K562 (cell line): ENCODE measurements around the gene POLR2L. TPM values are rescaled to one million over a fixed set of nuclear protein-coding genes. Genes with fewer than 3 reads are reported as not detected.

Experiments used
- ATAC-seq: fragments of 200-7000 bp; cut with Tn5 transposase; 3 replicates; pipeline ENCODE4 v1.9.1; 2020; ENCODE audit warnings: moderate library complexity
- BruUV-seq: library from RNA; stranded (reverse); fragments of 400-500 nt; replicated peaks from 2 replicates; lab custom pipeline; 2021; lab: Mats Ljungman, UMichigan
- CTCF ChIA-PET: fragments of 300-600 bp; formaldehyde crosslinking; extraction: SDS; loops from one replicate; lab custom pipeline; 2021; ENCODE audit warnings: low intra/inter-chr PET ratio; lab: Yijun Ruan, JAX
- POLR2A ChIA-PET: fragments of 300-600, 350-650 bp; sonication (Branson Sonifier 250); formaldehyde crosslinking; extraction: SDS; loops from one replicate; lab custom pipeline; 2021; ENCODE audit warnings: antibody characterized with exemption, inconsistent platforms; lab: Yijun Ruan, JAX
- DNase-seq, 4 experiments: peaks; one replicate each; pipeline versions ENCODE4 v3.0.0 to v3.0.0-alpha.2; 2011 to 2018; ENCODE audit warnings: low spot score in 3 of 4, mixed read lengths in 3 of 4; ENCODE audit errors: extremely low read depth in 1 of 4
- FAIRE-seq: peaks from 2 replicates; lab custom pipeline; 2011; peaks lifted over from hg19 to GRCh38; lab: Jason Lieb, UNC
- H2AFZ ChIP-seq: 2 replicates; pipeline ENCODE4 v1.6.0; 2011; ENCODE audit warnings: low read depth, low read length, control low read depth, inconsistent platforms
- H3K27ac ChIP-seq: fragments of 200-600 bp; 3 replicates; pipeline ENCODE4 v1.8.0; 2011; ENCODE audit warnings: low read depth, mild to moderate bottlenecking, control low read depth, inconsistent platforms, low read length, moderate library complexity, mixed read lengths; ENCODE audit errors: extremely low read depth
- H3K27me3 ChIP-seq, 2 experiments: fragments of 300-600 bp in 1 of 2; 2 replicates in 1 of 2; 3 replicates in 1 of 2; pipeline versions ENCODE4 v1.6.0 to v1.8.0; 2011; ENCODE audit warnings: inconsistent platforms in 2 of 2, low read length in 2 of 2, mild to moderate bottlenecking in 1 of 2, mixed read lengths in 1 of 2, moderate library complexity in 1 of 2; ENCODE audit not compliant: control insufficient read depth in 2 of 2, insufficient read depth in 2 of 2
- H3K36me3 ChIP-seq: fragments of 300-600 bp; 3 replicates; pipeline ENCODE4 v1.8.0; 2011; ENCODE audit warnings: mild to moderate bottlenecking, low read length, inconsistent platforms; ENCODE audit not compliant: control insufficient read depth, insufficient read depth
- H3K4me1 ChIP-seq, 2 experiments: fragments of 200-600 bp in 1 of 2; replicated peaks in 1 of 2; 2 replicates in 1 of 2; 3 replicates in 1 of 2; pipeline versions ENCODE4 v1.5.1 to v1.8.0; 2011; ENCODE audit warnings: inconsistent platforms in 2 of 2, low read length in 2 of 2, mild to moderate bottlenecking in 1 of 2, mixed read lengths in 1 of 2, moderate library complexity in 1 of 2; ENCODE audit not compliant: control insufficient read depth in 2 of 2, insufficient read depth in 2 of 2
- H3K4me2 ChIP-seq: 2 replicates; pipeline ENCODE4 v1.6.1; 2011; ENCODE audit warnings: low read length, control low read depth, inconsistent platforms, mixed read lengths; ENCODE audit not compliant: insufficient read depth
- H3K4me3 ChIP-seq: fragments of 200-600 bp; sonication (generic), shearing (Covaris generic); 2 replicates; pipeline ENCODE4 v1.5.1; 2016; ENCODE audit warnings: control low read depth, inconsistent platforms
- H3K79me2 ChIP-seq: fragments of 200-600 bp; 3 replicates; pipeline ENCODE4 v1.8.0; 2011; ENCODE audit warnings: low read length, inconsistent platforms; ENCODE audit not compliant: control insufficient read depth, insufficient read depth
- H3K9ac ChIP-seq, 2 experiments: 2 replicates each; pipeline versions ENCODE4 v1.6.0 to v1.6.1; 2011; ENCODE audit warnings: low read depth in 2 of 2, low read length in 2 of 2, control low read depth in 1 of 2, inconsistent platforms in 1 of 2, mild to moderate bottlenecking in 1 of 2, mixed read lengths in 1 of 2; ENCODE audit not compliant: insufficient read depth in 1 of 2
- H3K9me1 ChIP-seq: one replicate; pipeline ENCODE4 v1.6.0; 2011; ENCODE audit warnings: inconsistent platforms, mild to moderate bottlenecking, low read length, moderate library complexity; ENCODE audit not compliant: control insufficient read depth, insufficient read depth
- H3K9me3 ChIP-seq: replicated peaks from 2 replicates; pipeline ENCODE4 v1.5.1; 2011; ENCODE audit warnings: low read depth, low read length, inconsistent platforms; ENCODE audit not compliant: control insufficient read depth, insufficient read depth
- H4K20me1 ChIP-seq: replicated peaks from 2 replicates; pipeline ENCODE4 v1.6.1; 2011; ENCODE audit warnings: low read length, inconsistent platforms, mixed read lengths; ENCODE audit not compliant: control insufficient read depth, insufficient read depth
- NR2F6 ChIP-seq: fragments of 450-650 bp; formaldehyde crosslinking; IDR thresholded peaks from 2 replicates; pipeline ENCODE4 v1.4.0; 2020; ENCODE audit warnings: mild to moderate bottlenecking
- POLR2G ChIP-seq: fragments of 200-400 bp; formaldehyde crosslinking; IDR thresholded peaks from 2 replicates; pipeline ENCODE4 v1.6.1; 2017; ENCODE audit warnings: low read depth, mild to moderate bottlenecking, antibody characterized with exemption, low read length, moderate library complexity
- RBM22 ChIP-seq: fragments of 200-400 bp; formaldehyde crosslinking; IDR thresholded peaks from 2 replicates; pipeline ENCODE4 v1.6.1; 2018; ENCODE audit warnings: low read length, low read depth; ENCODE audit not compliant: poor library complexity, severe bottlenecking
- WGBS: fragments of 100-300 bp; shearing (Covaris generic); methylation state at CpG from one replicate; pipeline ENCODE4 v1.1.6; 2016; ENCODE audit warnings: low coverage, mixed read lengths; ENCODE audit not compliant: insufficient coverage; ENCODE audit errors: missing lambda C conversion rate; 5-methylcytosine and 5-hydroxymethylcytosine counted together
- in situ Hi-C: fragments of 300-500 bp; cut with MboI; formaldehyde crosslinking; loops from 4 replicates; pipeline ENCODE4 v1.15.0; 2018; ENCODE audit warnings: inconsistent platforms, mixed read lengths
- intact Hi-C: fragments of 100-400 bp; cut with micrococcal nuclease; formaldehyde crosslinking; loops from 2 replicates; pipeline ENCODE4 v1.14.2; 2022
- polyA plus RNA-seq, 8 experiments: library from polyadenylated mRNA; depleted of rRNA in 4 of 8; stranded (reverse) in 5 of 8; unstranded in 3 of 8; fragments of >200 nt; fragmentation: Nextera tagmentation in 2 of 8; fragmentation: Illumina TruSeq in 1 of 8; extraction: Ambion mirVana in 2 of 8; extraction: Trizol in 1 of 8; gene quantifications; 2 replicates each; pipeline versions ENCODE4 v1.2.1 to v1.2.3, GENCODE V29; 2011 to 2014; ENCODE audit warnings: inconsistent platforms in 1 of 8, missing spikeins in 1 of 8
- total RNA-seq, 7 experiments: library from RNA; depleted of rRNA in 6 of 7; stranded (reverse); fragments of >200 nt in 6 of 7; fragmentation: Illumina TruSeq in 2 of 7; extraction: Trizol in 2 of 7; gene quantifications; 2 replicates each; pipeline versions ENCODE4 v1.2.1 to v1.2.3, GENCODE V29; 2011 to 2021; ENCODE audit warnings: low replicate concordance in 1 of 7
- TF ChIP-seq, protein P1 (sequence below): fragments of 250-450 bp; sonication (Bioruptor Pico); IDR thresholded peaks from 2 replicates; pipeline ENCODE4 v1.4.0; 2020; ENCODE audit warnings: mild to moderate bottlenecking

Gene POLR2L
- total and polyA plus RNA-seq, 9 of the 15 experiments (the other 6 are each of a cell fraction or from before 2014, with no cell fraction given): 38.3 to 688 (median 108) TPM

DNA sequence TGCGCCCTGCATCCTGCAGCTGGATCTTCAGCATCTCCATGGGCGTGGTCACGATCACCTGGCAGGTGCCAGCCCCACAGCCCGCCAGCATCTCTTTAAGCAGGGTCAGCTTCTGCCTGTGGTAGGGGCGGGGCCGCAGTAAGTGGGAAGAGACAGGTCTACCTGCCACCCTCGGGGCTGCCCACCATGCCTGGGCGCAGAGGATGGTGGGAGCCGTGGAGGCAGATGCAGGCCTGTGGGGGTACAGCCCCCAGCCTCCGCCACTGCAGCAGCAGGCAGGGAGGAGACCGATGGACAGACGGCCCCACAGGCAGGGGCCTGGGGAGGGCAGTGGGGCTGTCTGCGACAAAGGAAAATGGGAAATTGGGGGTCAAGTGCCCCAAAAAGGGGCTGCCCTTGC, 49.5 kb downstream of the POLR2L start:
- in situ Hi-C loops: no loop called here
- peaks cover 3% of the 10 kb centered on the region for H3K9me1 ChIP-seq
- H4K20me1 ChIP-seq: no peaks in the 10 kb centered on the region
- intact Hi-C loops: loop anchor here (10.0 kb wide), 1 partner anchor 228 kb away; the partner anchor contains the start of genes LMNTD2 and RASSF7
- TF ChIP-seq RBM22: peak; percentile 3
- TF ChIP-seq, protein P1, sequence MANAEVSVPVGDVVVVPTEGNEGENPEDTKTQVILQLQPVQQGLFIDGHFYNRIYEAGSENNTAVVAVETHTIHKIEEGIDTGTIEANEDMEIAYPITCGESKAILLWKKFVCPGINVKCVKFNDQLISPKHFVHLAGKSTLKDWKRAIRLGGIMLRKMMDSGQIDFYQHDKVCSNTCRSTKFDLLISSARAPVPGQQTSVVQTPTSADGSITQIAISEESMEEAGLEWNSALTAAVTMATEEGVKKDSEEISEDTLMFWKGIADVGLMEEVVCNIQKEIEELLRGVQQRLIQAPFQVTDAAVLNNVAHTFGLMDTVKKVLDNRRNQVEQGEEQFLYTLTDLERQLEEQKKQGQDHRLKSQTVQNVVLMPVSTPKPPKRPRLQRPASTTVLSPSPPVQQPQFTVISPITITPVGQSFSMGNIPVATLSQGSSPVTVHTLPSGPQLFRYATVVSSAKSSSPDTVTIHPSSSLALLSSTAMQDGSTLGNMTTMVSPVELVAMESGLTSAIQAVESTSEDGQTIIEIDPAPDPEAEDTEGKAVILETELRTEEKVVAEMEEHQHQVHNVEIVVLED (CRISPR knock-in tag): no peak
- POLR2A ChIA-PET: interaction anchor here (0.5 to 1.3 kb wide), 6 partner anchors 9 to 54 kb away, joined by 3 to 4 read pairs (median 3); partner anchors contain the start of genes PIDD1 and TALDO1
- BruUV-seq: no TSS peak
- peaks cover 26% of the 10 kb centered on the region for H3K79me2 ChIP-seq
- H2AFZ ChIP-seq: no peak overlapping the region
- no peak overlapping the region for H3K27ac ChIP-seq
- CTCF ChIA-PET: no interaction called here
- H3K36me3 ChIP-seq: peaks cover 31% of the 10 kb centered on the region; the same call in 1 of the 3 replicates
- no peaks in the 10 kb centered on the region for H3K27me3 ChIP-seq
- ATAC-seq (no peak), DNase-seq (no peak), FAIRE-seq (no peak)
- no peak overlapping the region for H3K4me2 ChIP-seq
- H3K4me3 ChIP-seq: no peak overlapping the region
- H3K9me3 ChIP-seq: no peaks in the 10 kb centered on the region
- H3K4me1 ChIP-seq: peaks cover 7 to 89% of the 10 kb centered on the region in 2 experiments
- no peak overlapping the region for H3K9ac ChIP-seq
- WGBS: 91% methylated on average over 10 of the region's 13 CpGs

DNA sequence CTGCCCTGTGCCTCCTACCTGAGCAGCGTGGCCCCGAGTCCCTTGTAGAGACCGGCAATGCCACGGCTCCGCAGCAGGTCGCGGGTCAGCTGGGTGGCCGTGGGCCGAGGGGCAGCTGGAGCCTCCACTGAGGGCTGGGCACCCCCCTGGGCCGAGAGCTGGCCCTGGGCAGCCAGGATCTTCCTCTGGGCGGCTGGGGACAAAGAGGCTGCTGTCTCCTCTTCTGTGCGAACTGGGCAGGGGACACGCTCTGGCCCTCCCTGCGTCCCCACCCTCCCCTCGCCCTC, 49.9 kb downstream of the POLR2L start:
- no peak overlapping the region for H3K4me3 ChIP-seq
- in situ Hi-C loops: no loop called here
- H3K27me3 ChIP-seq: no peaks in the 10 kb centered on the region
- H2AFZ ChIP-seq: no peak overlapping the region
- DNase-seq (no peak), FAIRE-seq (no peak), ATAC-seq (no peak)
- H3K79me2 ChIP-seq: peaks cover 23% of the 10 kb centered on the region
- ChIA-PET CTCF (no interaction called here), POLR2A (interaction anchor here (0.5 to 0.7 kb wide), 2 partner anchors 8 to 34 kb away, joined by 3 to 5 read pairs; no protein-coding TSS in a partner anchor)
- no CpG with 5 or more reads among the region's 15 CpGs for WGBS
- H3K27ac ChIP-seq: no peak overlapping the region
- no peak for TF ChIP-seq NR2F6 (CRISPR knock-in tag)
- peak; percentile 40; the same call in 1 of the 2 replicates for TF ChIP-seq POLR2G
- H3K9ac ChIP-seq: no peak overlapping the region
- H3K4me2 ChIP-seq: no peak overlapping the region
- peaks cover 3% of the 10 kb centered on the region for H3K9me1 ChIP-seq
- H3K36me3 ChIP-seq: peaks cover 31% of the 10 kb centered on the region; the same call in 1 of the 3 replicates
- peaks cover 7 to 89% of the 10 kb centered on the region in 2 experiments for H3K4me1 ChIP-seq
- no peaks in the 10 kb centered on the region for H3K9me3 ChIP-seq
- intact Hi-C loops: loop anchor here (10.0 kb wide), 1 partner anchor 228 kb away; the partner anchor contains the start of genes LMNTD2 and RASSF7
- BruUV-seq: no TSS peak
- no peaks in the 10 kb centered on the region for H4K20me1 ChIP-seq
